Measurements from ENCODE around the gene SDR42E2. TPM values are rescaled to one million over a fixed set of nuclear protein-coding genes. Genes with fewer than 3 reads are reported as not detected.

Gene SDR42E2
- total RNA-seq, 1 experiment from 2014 or later = not detected

Other genes starting within 250 kb of the SDR42E2 start
- 95.0 and 102 TPM in 2 replicates for gene UQCRC2, start 209.1 kb upstream of the SDR42E2 start, total RNA-seq (2014; rRNA removed; shearing (Covaris generic))
- not detected in 2 replicates for gene PDZD9, start 161.4 kb upstream of the SDR42E2 start, total RNA-seq (2014; rRNA removed; shearing (Covaris generic))
- gene MOSMO, start 154.4 kb upstream of the SDR42E2 start, total RNA-seq (2014; rRNA removed; shearing (Covaris generic)) = 13.1 and 13.3 TPM in 2 replicates
- gene VWA3A, start 70.0 kb upstream of the SDR42E2 start, total RNA-seq (2014; rRNA removed; shearing (Covaris generic)) = not detected in 2 replicates
- 15.7 and 17.7 TPM in 2 replicates for gene EEF2K, start 43.8 kb downstream of the SDR42E2 start, total RNA-seq (2014; rRNA removed; shearing (Covaris generic))
- 11.5 and 23.1 TPM in 2 replicates for gene POLR3E, start 134.9 kb downstream of the SDR42E2 start, total RNA-seq (2014; rRNA removed; shearing (Covaris generic))
- gene CDR2, start 212.1 kb downstream of the SDR42E2 start, total RNA-seq (2014; rRNA removed; shearing (Covaris generic)) = 23.5 and 25.8 TPM in 2 replicates